Skeletal muscle tissue (tissue), 4 donors: ENCODE results near the gene GFRA1. TPM values are rescaled to one million over a fixed set of nuclear protein-coding genes. Genes with fewer than 3 reads are reported as not detected.

Experiments
- H3K27ac ChIP-seq: one replicate; pipeline ENCODE4 v1.7.0; 2013; ENCODE audit warnings: mild to moderate bottlenecking, low read depth, low read length, inconsistent platforms
- H3K27me3 ChIP-seq, 3 donors: one replicate each; pipeline ENCODE4 v1.7.0; 2013; ENCODE audit warnings: low read length in 3 of 3; ENCODE audit not compliant: control insufficient read depth in 3 of 3, insufficient read depth in 3 of 3
- H3K36me3 ChIP-seq, 3 donors: one replicate each; pipeline ENCODE4 v1.7.0; 2013; ENCODE audit warnings: low read length in 3 of 3; ENCODE audit not compliant: control insufficient read depth in 3 of 3, insufficient read depth in 3 of 3
- H3K4me1 ChIP-seq, 3 donors: one replicate each; pipeline ENCODE4 v1.7.0; 2013; ENCODE audit warnings: low read length in 3 of 3, mild to moderate bottlenecking in 3 of 3; ENCODE audit not compliant: control insufficient read depth in 3 of 3, insufficient read depth in 3 of 3
- H3K4me3 ChIP-seq, 3 donors: one replicate each; pipeline ENCODE4 v1.7.0; 2013; ENCODE audit warnings: low read length in 3 of 3
- H3K9ac ChIP-seq, 3 donors: one replicate each; pipeline ENCODE4 v1.7.0; 2013; ENCODE audit warnings: low read length in 3 of 3, mild to moderate bottlenecking in 3 of 3, moderate library complexity in 2 of 3, low read depth in 1 of 3
- H3K9me3 ChIP-seq, 3 donors: one replicate each; pipeline ENCODE4 v1.7.0; 2013; ENCODE audit warnings: low read length in 3 of 3; ENCODE audit not compliant: control insufficient read depth in 3 of 3
- total RNA-seq: library from RNA; depleted of rRNA; stranded (reverse); fragments of >200 nt; gene quantifications from one replicate; pipeline ENCODE4 v1.2.3, GENCODE V29; 2014
- donor health status: Osteomylitis.

Gene GFRA1
- total RNA-seq, 1 donor from 2014 or later = 24.0 TPM

- Histone ChIP-seq H3K27ac (no peak overlapping the region), H3K4me1 (peaks cover 0 to 10% (median 5%) of the 10 kb centered on the region in 3 donors), H3K4me3 (no peak overlapping the region), H3K9me3 (no peaks in the 10 kb centered on the region), H3K9ac (no peak overlapping the region), H3K27me3 (no peaks in the 10 kb centered on the region), H3K36me3 (no peaks in the 10 kb centered on the region)
These were observed 203.2 kb downstream of the GFRA1 start for GRCh38 chr10:116069856-116070255.

- peaks cover 0 to 3% (median 0%) of the 10 kb centered on the region in 3 donors for H3K4me1 ChIP-seq
- H3K9me3 ChIP-seq = no peaks in the 10 kb centered on the region
- no peak overlapping the region for H3K9ac ChIP-seq
- H3K4me3 ChIP-seq = no peak overlapping the region
- no peak overlapping the region for H3K27ac ChIP-seq
- H3K27me3 ChIP-seq = no peaks in the 10 kb centered on the region
- no peaks in the 10 kb centered on the region for H3K36me3 ChIP-seq
These were observed 205.2 kb downstream of the GFRA1 start for GRCh38 chr10:116067825-116068224.

DNA sequence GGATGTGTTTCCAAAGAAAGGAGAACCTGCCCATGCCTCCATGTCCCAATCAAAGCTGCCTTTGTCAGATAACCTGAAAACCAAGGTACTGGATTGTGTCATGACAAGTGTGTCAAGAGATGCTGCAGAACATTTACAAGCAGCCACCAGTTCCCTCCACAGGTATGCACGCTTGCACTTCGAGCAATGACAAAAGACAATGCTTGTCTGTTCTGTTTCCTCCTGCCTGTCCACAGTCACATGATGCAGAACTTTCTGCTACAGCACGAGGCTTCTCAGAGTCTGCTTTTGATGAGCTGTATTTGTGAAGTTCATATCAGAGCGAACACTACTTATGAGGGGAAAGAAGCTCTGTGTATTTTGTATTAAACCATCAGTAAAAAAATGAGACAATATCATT lies 209.9 kb downstream of the GFRA1 start:
- Histone ChIP-seq H3K4me3 (no peak overlapping the region), H3K36me3 (no peaks in the 10 kb centered on the region), H3K4me1 (peaks cover 0 to 4% (median 3%) of the 10 kb centered on the region in 3 donors), H3K9ac (no peak overlapping the region), H3K27me3 (peaks cover 2 to 3% (median 3%) of the 10 kb centered on the region in 3 donors), H3K27ac (no peak overlapping the region), H3K9me3 (no peaks in the 10 kb centered on the region)

DNA sequence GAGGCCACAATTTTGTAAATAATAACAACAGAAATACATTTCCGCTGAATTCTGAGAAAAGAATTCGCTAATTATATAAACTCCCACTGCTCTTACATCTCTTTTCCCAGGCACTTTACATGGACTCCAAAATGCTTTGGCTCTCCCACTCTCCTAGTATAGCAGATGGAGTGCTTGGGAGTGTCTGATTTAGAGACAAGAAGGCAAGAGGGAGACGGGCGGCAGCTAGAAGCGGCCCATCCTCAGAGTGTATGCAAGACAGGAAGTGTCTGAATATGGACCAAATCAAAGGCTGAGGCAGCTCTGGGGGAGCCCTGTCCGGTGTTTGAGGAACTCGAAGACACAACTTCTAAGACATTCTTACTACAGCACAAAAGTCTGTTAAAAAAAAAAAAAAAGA lies 212.1 kb downstream of the GFRA1 start:
- Histone ChIP-seq H3K36me3 (no peaks in the 10 kb centered on the region), H3K27me3 (peaks cover 2 to 3% (median 3%) of the 10 kb centered on the region in 3 donors), H3K4me1 (peaks cover 0 to 13% (median 11%) of the 10 kb centered on the region in 3 donors), H3K9ac (no peak overlapping the region), H3K9me3 (no peaks in the 10 kb centered on the region), H3K4me3 (no peak overlapping the region), H3K27ac (no peak overlapping the region)

DNA sequence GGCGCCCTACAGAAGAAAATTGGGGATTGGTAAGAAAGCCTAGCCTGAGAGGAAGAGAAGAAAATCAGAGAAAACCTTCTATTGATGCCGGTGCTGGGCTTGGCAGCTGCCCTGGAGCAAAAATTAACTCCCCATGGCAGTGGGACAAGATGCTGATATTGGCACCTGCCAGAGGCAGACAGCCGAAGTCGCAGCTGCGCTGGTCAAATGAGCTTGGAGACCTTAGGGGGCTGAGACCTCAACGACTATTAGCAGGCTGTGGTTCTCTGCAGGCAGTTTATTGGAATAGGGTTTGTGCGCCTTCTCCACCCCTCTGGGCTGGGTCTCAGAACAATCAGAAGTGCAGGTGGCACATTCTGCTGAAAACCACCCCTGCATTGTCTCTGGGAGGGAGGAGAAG lies 213.7 kb downstream of the GFRA1 start:
- H3K27me3 ChIP-seq = peaks cover 2 to 3% (median 3%) of the 10 kb centered on the region in 3 donors
- no peak overlapping the region for H3K9ac ChIP-seq
- no peaks in the 10 kb centered on the region for H3K9me3 ChIP-seq
- H3K4me3 ChIP-seq = no peak overlapping the region
- peaks cover 0 to 17% (median 11%) of the 10 kb centered on the region in 3 donors for H3K4me1 ChIP-seq
- no peak overlapping the region for H3K27ac ChIP-seq
- no peaks in the 10 kb centered on the region for H3K36me3 ChIP-seq

DNA sequence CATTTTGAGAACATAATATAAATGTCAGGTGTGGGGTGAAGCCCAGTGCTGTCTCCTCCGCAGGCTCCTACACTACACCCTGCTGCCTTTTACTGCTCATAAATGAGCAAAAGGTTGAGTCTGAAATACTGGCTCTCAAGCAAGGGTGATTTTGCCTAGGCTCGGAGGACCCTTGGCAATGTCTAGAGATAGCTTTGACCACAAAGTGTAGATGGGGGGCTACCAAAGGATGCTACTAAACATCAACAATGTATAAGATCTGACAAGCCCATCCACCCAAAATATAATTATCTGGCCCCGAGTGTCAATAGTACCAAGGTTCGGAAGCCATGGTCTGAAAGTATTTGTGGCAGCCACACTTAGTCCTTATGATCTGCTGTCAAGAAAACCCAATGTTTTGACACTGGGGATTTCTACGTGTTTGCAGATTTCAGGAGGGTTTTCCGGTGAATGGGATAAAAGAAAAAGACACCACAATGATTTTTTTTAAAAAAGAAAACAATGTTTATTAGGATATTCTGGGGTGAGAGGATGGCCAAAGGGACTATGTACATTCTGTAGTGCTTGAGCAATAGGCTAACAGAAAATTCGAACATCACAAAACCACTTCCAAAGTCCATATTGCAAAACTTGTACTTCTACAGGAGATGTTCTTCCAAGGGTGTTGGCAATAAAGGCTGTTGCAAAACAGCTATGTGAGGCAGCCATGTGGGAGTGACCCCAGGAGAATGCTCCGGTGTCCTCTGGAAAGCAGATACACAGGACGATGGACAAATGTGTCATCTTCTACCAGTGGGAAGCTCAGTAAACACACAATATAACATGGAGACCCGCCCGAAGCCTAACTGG lies 216.3 kb downstream of the GFRA1 start:
- no peaks in the 10 kb centered on the region for H3K36me3 ChIP-seq
- H3K9ac ChIP-seq = no peak overlapping the region
- peaks cover 2 to 3% (median 3%) of the 10 kb centered on the region in 3 donors for H3K27me3 ChIP-seq
- no peak overlapping the region for H3K27ac ChIP-seq
- peaks cover 0 to 17% (median 14%) of the 10 kb centered on the region in 3 donors for H3K4me1 ChIP-seq
- no peak overlapping the region for H3K4me3 ChIP-seq
- H3K9me3 ChIP-seq = no peaks in the 10 kb centered on the region

- no peak overlapping the region for H3K27ac ChIP-seq
- no peaks in the 10 kb centered on the region for H3K36me3 ChIP-seq
- H3K4me3 ChIP-seq = no peak overlapping the region
- no peaks in the 10 kb centered on the region for H3K9me3 ChIP-seq
- peaks cover 2 to 3% (median 3%) of the 10 kb centered on the region in 3 donors for H3K27me3 ChIP-seq
- H3K9ac ChIP-seq = no peak overlapping the region
- peaks cover 0 to 17% (median 14%) of the 10 kb centered on the region in 3 donors for H3K4me1 ChIP-seq
These were observed 217.1 kb downstream of the GFRA1 start for GRCh38 chr10:116055917-116056252.

- Histone ChIP-seq H3K36me3 (no peaks in the 10 kb centered on the region), H3K9ac (no peak overlapping the region), H3K27me3 (peaks cover 2 to 3% (median 3%) of the 10 kb centered on the region in 3 donors), H3K9me3 (no peaks in the 10 kb centered on the region), H3K4me1 (peaks cover 0 to 18% (median 17%) of the 10 kb centered on the region in 3 donors), H3K4me3 (no peak overlapping the region), H3K27ac (no peak overlapping the region)
These were observed 217.6 kb downstream of the GFRA1 start for GRCh38 chr10:116055252-116055916.

- Histone ChIP-seq H3K4me3 (no peak overlapping the region), H3K27ac (no peak overlapping the region), H3K36me3 (no peaks in the 10 kb centered on the region), H3K27me3 (peaks cover 0 to 4% (median 0%) of the 10 kb centered on the region in 3 donors), H3K9ac (no peak overlapping the region), H3K9me3 (no peaks in the 10 kb centered on the region), H3K4me1 (peaks cover 0 to 15% (median 13%) of the 10 kb centered on the region in 3 donors)
These were observed 219.1 kb downstream of the GFRA1 start for GRCh38 chr10:116053910-116054309.
